ENCODE measurements around the gene ABCG1. TPM values are rescaled to one million over a fixed set of nuclear protein-coding genes. Genes with fewer than 3 reads are reported as not detected.

ABCG1 gene
- total and polyA plus RNA-seq, 2 of the 4 experiments (the other 2 are of a cell fraction) = 0.19 to 0.36 TPM

GRCh38 chr21:42269386-42269785 lies 50.4 kb downstream of the ABCG1 start:
- Histone ChIP-seq H4K20me1 (ENCODE audit: insufficient read depth, low read length) (no peaks in the 10 kb centered on the region), H3K27ac (ENCODE audit: insufficient read depth, low read length) (no peak overlapping the region), H3K9me1 (ENCODE audit: insufficient read depth, low read length) (no peaks in the 10 kb centered on the region), H3K79me1 (ENCODE audit: low read depth in 1 of 2, low read length in 2 of 2) (no peaks in the 10 kb centered on the region), H2AFZ (replicated peaks; ENCODE audit: low read length, poor library complexity) (no peak overlapping the region), H3K14ac (replicated peaks; ENCODE audit: low read depth, low read length) (no peak overlapping the region), H2BK120ac (ENCODE audit: low read depth, low read length) (no peak overlapping the region), H3K56ac (ENCODE audit: extremely low read depth, insufficient read depth, low read length) (no peak overlapping the region), H2BK15ac (ENCODE audit: low read depth, low read length) (no peak overlapping the region), H3K9ac (ENCODE audit: low read depth, low read length) (no peak overlapping the region), H3K4me2 (ENCODE audit: low read depth, low read length) (no peak overlapping the region), H2AK5ac (ENCODE audit: low read depth, low read length) (no peak overlapping the region), H3K18ac (ENCODE audit: low read depth, low read length) (no peak overlapping the region), H3K27me3 (ENCODE audit: control insufficient read depth, insufficient read depth, low read length) (peaks cover 4% of the 10 kb centered on the region), H2AK9ac (replicated peaks; ENCODE audit: low read depth, low read length, poor library complexity) (no peak overlapping the region), H4K91ac (ENCODE audit: insufficient read depth, low read depth, low read length) (no peak overlapping the region), H2BK20ac (ENCODE audit: low read depth, low read length) (no peak overlapping the region), H2BK5ac (ENCODE audit: low read depth, low read length, poor library complexity, severe bottlenecking) (no peak overlapping the region), H3K23ac (ENCODE audit: low read depth, low read length) (no peak overlapping the region), H3K36me3 (ENCODE audit: control insufficient read depth, insufficient read depth, low read length) (peaks cover 8% of the 10 kb centered on the region; the same call in 1 of the 2 replicates), H3K4me1 (ENCODE audit: control insufficient read depth, insufficient read depth, low read length) (peaks cover 2% of the 10 kb centered on the region; the same call in 1 of the 2 replicates), H3K4ac (ENCODE audit: low read depth, low read length) (no peak overlapping the region), H3K4me3 (ENCODE audit: insufficient read depth, low read depth, low read length) (no peak overlapping the region), H4K8ac (ENCODE audit: low read depth in 2 of 2, low read length in 2 of 2) (no peak overlapping the region), H3K9me3 (ENCODE audit: control insufficient read depth, insufficient read depth, low read length) (no peaks in the 10 kb centered on the region), H4K5ac (ENCODE audit: low read depth, low read length) (no peak overlapping the region)
- 79% methylated on average over 10 of the region's 10 CpGs; no CpG with 5 or more reads in 1 of the 2 experiments for WGBS, 2 experiments (ENCODE audit: extremely low coverage in 2 of 2, insufficient read length in 1 of 2)
- BruUV-seq (replicated peaks) = no TSS peak
- no peak for ATAC-seq (ENCODE audit: low read depth)
- in situ Hi-C loops (cut with MboI; ENCODE audit: low sequenced_read_pairs) = no loop called here
- ChIA-PET POLR2A (ENCODE audit: unreplicated experiment) (no interaction called here), CTCF (no interaction called here)
- DNase-seq = no peak
- TF ChIP-seq MXI1 (IDR thresholded peaks at IDR 0.05; ENCODE audit: borderline replicate concordance, low read depth, low read length) (no peak), CEBPB (IDR thresholded peaks at IDR 0.05; ENCODE audit: low read depth, low read length) (no peak), USF2 (IDR thresholded peaks at IDR 0.05; ENCODE audit: low read depth, low read length) (no peak)
- dilution Hi-C loops (cut with HindIII; ENCODE audit: low sequenced_read_pairs, unreplicated experiment) = no loop called here
- intact Hi-C loops (cut with micrococcal nuclease) = no loop called here
